ENCODE data around the gene SIRPA. TPM values are rescaled to one million over a fixed set of nuclear protein-coding genes. Genes with fewer than 3 reads are reported as not detected.

The SIRPA gene
- total RNA-seq, 1 experiment from 2014 or later = 6.0 TPM

GRCh38 chr20:1943275-1944002, 48.2 kb downstream of the SIRPA start:
- Mint-ChIP-seq H3K27me3 (ENCODE audit: low read depth) (peaks cover 56% of the 10 kb centered on the region), H3K4me3 (no peak overlapping the region), H3K4me1 (peaks cover 19 to 30% of the 10 kb centered on the region in 2 experiments), H3K27ac (no peak overlapping the region), H3K36me3 (ENCODE audit: insufficient read depth in 1 of 3, low read depth in 3 of 3) (peaks cover 0 to under 1% (median 0%) of the 10 kb centered on the region in 3 experiments; a peak in 2 of 7 replicates), H3K9me3 (no peaks in the 10 kb centered on the region; a peak in 2 of 5 replicates)
- Histone ChIP-seq H2BK120ac (ENCODE audit: low read depth, low read length, poor library complexity, severe bottlenecking) (no peak overlapping the region), H3K79me1 (ENCODE audit: insufficient read depth, low read depth, low read length, poor library complexity, severe bottlenecking) (no peaks in the 10 kb centered on the region), H3K14ac (ENCODE audit: insufficient read depth, low read length) (no peak overlapping the region), H2BK15ac (ENCODE audit: low read depth, low read length) (no peak overlapping the region), H3K4me2 (ENCODE audit: insufficient read depth, insufficient read length, low read length) (no peak overlapping the region), H3T11ph (ENCODE audit: low read length) (no peak overlapping the region), H3K9me3 (ENCODE audit: control insufficient read depth, low read depth, low read length) (no peaks in the 10 kb centered on the region), H2BK12ac (ENCODE audit: insufficient read length, low read depth, low read length) (no peak overlapping the region), H4K91ac (ENCODE audit: insufficient read length, low read depth, low read length) (no peak overlapping the region), H3K27ac (ENCODE audit: insufficient read length, low read depth, low read length) (no peak overlapping the region), H2AFZ (ENCODE audit: low read length) (no peak overlapping the region), H4K20me1 (ENCODE audit: control insufficient read depth, insufficient read depth, insufficient read length) (no peaks in the 10 kb centered on the region), H3K4me1 (ENCODE audit: insufficient read depth, low read length) (no peaks in the 10 kb centered on the region), H3K23ac (ENCODE audit: insufficient read length, low read depth, low read length) (no peak overlapping the region), H3K9ac (ENCODE audit: extremely low read depth, insufficient read length, low read length) (no peak overlapping the region), H3K79me2 (ENCODE audit: insufficient read depth, low read length) (no peaks in the 10 kb centered on the region), H2BK20ac (ENCODE audit: low read depth, low read length, poor library complexity, severe bottlenecking) (no peak overlapping the region), H3K4ac (ENCODE audit: low read depth, low read length) (no peak overlapping the region), H3K23me2 (ENCODE audit: insufficient read length, low read depth, low read length, poor library complexity, severe bottlenecking) (peaks cover 9% of the 10 kb centered on the region), H2AK5ac (ENCODE audit: insufficient read length, low read length) (no peak overlapping the region), H2BK5ac (ENCODE audit: insufficient read length, low read length) (no peak overlapping the region), H3K27me3 (ENCODE audit: insufficient read depth, low read length) (no peaks in the 10 kb centered on the region; the same call in 1 of the 2 replicates), H4K8ac (replicated peaks; ENCODE audit: insufficient read length, low read depth, low read length) (no peak overlapping the region), H3K18ac (ENCODE audit: insufficient read length, low read depth, low read length) (no peak overlapping the region), H4K5ac (ENCODE audit: insufficient read length, low read depth, low read length) (no peak overlapping the region), H3K56ac (ENCODE audit: insufficient read length, low read depth, low read length) (no peak overlapping the region)
- no peak for DNase-seq
- no CpG with 5 or more reads among the region's 8 CpGs for WGBS (ENCODE audit: extremely low coverage, insufficient read length, low lambda C conversion rate)
- no peak for TF ChIP-seq CTCF (conservative IDR thresholded peaks at IDR 0.05)

All from H9 (cell line).